HFF-Myc (cell line): ENCODE results near the gene IL17RD.

Source experiments
- DNase-seq: peaks from one replicate; pipeline ENCODE4 v3.0.0-alpha.2; 2011; ENCODE audit warnings: low read depth; ENCODE audit errors: extremely low read depth
- H3K4me3 ChIP-seq: replicated peaks from 2 replicates; pipeline ENCODE4 v1.5.1; 2011; ENCODE audit warnings: low read depth, mild to moderate bottlenecking, control low read depth, low read length
- CTCF ChIP-seq: IDR thresholded peaks from 2 replicates; pipeline ENCODE4 v1.5.1; 2012; ENCODE audit warnings: mild to moderate bottlenecking, low read depth, low read length, control low read depth; ENCODE audit errors: missing control alignments

The IL17RD gene

GRCh38 chr3:57164657-57165573, at the start of gene IL17RD:
IL17RD (minus strand) TSS chr3:57165353; CDS start chr3:57165286, 67 bp downstream.
- TF ChIP-seq CTCF: no peak
- H3K4me3 ChIP-seq: peak within 1 kb of the TSS; percentile 78
- DNase-seq: no peak

- no peak overlapping the region for H3K4me3 ChIP-seq
- no peak for DNase-seq
These were observed 41.3 kb upstream of the IL17RD start for GRCh38 chr3:57206423-57206822.

GRCh38 chr3:57199895-57200297, 34.7 kb upstream of the IL17RD start, which contains the start of gene HESX1:
HESX1 (minus strand) TSS chr3:57199978; CDS start chr3:57199918, 60 bp downstream.
- TF ChIP-seq CTCF: no peak
- no peak for DNase-seq
- H3K4me3 ChIP-seq: no peak within 1 kb of the TSS

More at GRCh38 chr3:57206423-57206822, 41.3 kb upstream of the IL17RD start:
- no peak for TF ChIP-seq CTCF

- no peak overlapping the region for H3K4me3 ChIP-seq
- TF ChIP-seq CTCF: no peak
- no peak for DNase-seq
These were observed 29.5 kb upstream of the IL17RD start for GRCh38 chr3:57194641-57195040.

- H3K4me3 ChIP-seq: no peak overlapping the region
- DNase-seq: no peak
- TF ChIP-seq CTCF: no peak
These were observed 26.9 kb upstream of the IL17RD start for GRCh38 chr3:57192028-57192427.

- H3K4me3 ChIP-seq: no peak overlapping the region
- DNase-seq: no peak
- TF ChIP-seq CTCF: no peak
These were observed 19.4 kb upstream of the IL17RD start for GRCh38 chr3:57184526-57184925.
